Measurements from ENCODE around the gene PCDH9.

The PCDH9 gene

GRCh38 chr13:67229481-67230403, at the start of gene PCDH9:
PCDH9 (minus strand) TSS chr13:67230336; CDS start chr13:67228440, 1,896 bp downstream.
- no peak for DNase-seq

GRCh38 chr13:67278235-67278634, 48.1 kb upstream of the PCDH9 start:
- no peak for DNase-seq

GRCh38 chr13:67277581-67277980, 47.4 kb upstream of the PCDH9 start:
- no peak for DNase-seq

GRCh38 chr13:67275351-67275960, 45.3 kb upstream of the PCDH9 start:
- DNase-seq = no peak

- no peak for DNase-seq
Measured at GRCh38 chr13:67273001-67273400, 42.9 kb upstream of the PCDH9 start.

- DNase-seq = no peak
Measured at GRCh38 chr13:67267136-67267535, 37.0 kb upstream of the PCDH9 start.

GRCh38 chr13:67259208-67259607, 29.1 kb upstream of the PCDH9 start:
- no peak for DNase-seq

- no peak for DNase-seq
Measured at GRCh38 chr13:67258482-67258881, 28.3 kb upstream of the PCDH9 start.

- no peak for DNase-seq
Measured at GRCh38 chr13:67238861-67239260, 8.7 kb upstream of the PCDH9 start.

GRCh38 chr13:67238277-67238859, 8.2 kb upstream of the PCDH9 start:
- no peak for DNase-seq

- DNase-seq = no peak
Measured at GRCh38 chr13:67235265-67235664, 5.1 kb upstream of the PCDH9 start.

- no peak for DNase-seq
Measured at GRCh38 chr13:67232384-67232783, 2.2 kb upstream of the PCDH9 start.

- no peak for DNase-seq
Measured at GRCh38 chr13:67231289-67232000, 1.3 kb upstream of the PCDH9 start.

GRCh38 chr13:67230404-67231288, 510 bp upstream of the PCDH9 start:
- no peak for DNase-seq

- DNase-seq = no peak
Measured at GRCh38 chr13:67228916-67229315, 1.2 kb downstream of the PCDH9 start.

- no peak for DNase-seq
Measured at GRCh38 chr13:67228031-67228430, 2.1 kb downstream of the PCDH9 start.

- no peak for DNase-seq
Measured at GRCh38 chr13:67227131-67227983, 2.8 kb downstream of the PCDH9 start.

GRCh38 chr13:67226696-67227095, 3.4 kb downstream of the PCDH9 start:
- no peak for DNase-seq

- no peak for DNase-seq
Measured at GRCh38 chr13:67225252-67226159, 4.6 kb downstream of the PCDH9 start.
